Measurements from ENCODE around the gene LAMB4.

Gene LAMB4

DNA sequence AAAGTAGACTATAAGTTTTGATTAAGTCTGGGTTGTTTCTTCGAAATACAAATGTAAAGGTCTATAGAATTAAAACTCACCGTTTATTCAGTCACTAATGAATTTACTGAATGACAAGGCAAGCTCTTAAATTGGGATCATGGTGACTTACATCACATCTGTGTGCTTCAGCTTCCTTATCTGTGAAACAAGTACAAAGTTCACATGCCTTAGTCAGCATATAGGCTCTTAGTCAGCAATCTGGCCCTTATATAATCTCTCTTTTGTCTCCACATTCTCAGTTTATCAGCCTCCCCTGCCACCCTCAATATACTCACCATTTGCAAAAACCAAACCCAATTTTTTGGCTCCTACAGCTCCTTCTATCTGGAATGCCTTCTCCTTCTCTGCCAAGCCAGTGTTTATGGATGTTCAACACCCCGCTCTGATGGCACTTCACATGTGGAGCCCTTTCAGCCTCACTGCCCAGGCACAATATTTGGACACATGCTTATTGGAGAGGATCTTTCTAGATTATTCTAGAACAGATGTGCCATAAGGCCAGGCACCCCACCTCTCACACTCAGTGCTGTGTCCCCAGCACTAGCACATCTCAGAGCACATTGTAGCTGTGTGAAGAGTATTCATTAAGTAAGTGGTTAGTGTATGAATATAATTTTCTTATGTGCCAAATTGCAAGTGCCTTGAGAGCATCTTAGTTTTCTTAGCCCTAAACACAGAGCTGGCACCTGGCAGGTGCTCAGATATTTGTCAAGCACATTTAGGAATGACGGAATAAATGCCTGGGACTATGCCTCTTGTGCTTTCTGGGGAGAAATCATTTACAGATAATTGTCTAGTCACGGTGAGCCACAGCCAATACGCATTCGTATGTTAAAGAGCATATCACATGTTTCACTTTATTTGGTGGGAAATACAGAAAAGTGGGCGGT is 117.4 kb downstream of the LAMB4 start:
- no peak for DNase-seq (ENCODE audit: low read depth)
- no peak overlapping the region for H3K4me3 ChIP-seq (ENCODE audit: control insufficient read depth, low read depth, low read length)
- TF ChIP-seq, protein P1, sequence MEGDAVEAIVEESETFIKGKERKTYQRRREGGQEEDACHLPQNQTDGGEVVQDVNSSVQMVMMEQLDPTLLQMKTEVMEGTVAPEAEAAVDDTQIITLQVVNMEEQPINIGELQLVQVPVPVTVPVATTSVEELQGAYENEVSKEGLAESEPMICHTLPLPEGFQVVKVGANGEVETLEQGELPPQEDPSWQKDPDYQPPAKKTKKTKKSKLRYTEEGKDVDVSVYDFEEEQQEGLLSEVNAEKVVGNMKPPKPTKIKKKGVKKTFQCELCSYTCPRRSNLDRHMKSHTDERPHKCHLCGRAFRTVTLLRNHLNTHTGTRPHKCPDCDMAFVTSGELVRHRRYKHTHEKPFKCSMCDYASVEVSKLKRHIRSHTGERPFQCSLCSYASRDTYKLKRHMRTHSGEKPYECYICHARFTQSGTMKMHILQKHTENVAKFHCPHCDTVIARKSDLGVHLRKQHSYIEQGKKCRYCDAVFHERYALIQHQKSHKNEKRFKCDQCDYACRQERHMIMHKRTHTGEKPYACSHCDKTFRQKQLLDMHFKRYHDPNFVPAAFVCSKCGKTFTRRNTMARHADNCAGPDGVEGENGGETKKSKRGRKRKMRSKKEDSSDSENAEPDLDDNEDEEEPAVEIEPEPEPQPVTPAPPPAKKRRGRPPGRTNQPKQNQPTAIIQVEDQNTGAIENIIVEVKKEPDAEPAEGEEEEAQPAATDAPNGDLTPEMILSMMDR (IDR thresholded peaks at IDR 0.05; ENCODE audit: control insufficient read depth, insufficient read depth, low read depth, low read length, missing control alignments) = no peak

DNA sequence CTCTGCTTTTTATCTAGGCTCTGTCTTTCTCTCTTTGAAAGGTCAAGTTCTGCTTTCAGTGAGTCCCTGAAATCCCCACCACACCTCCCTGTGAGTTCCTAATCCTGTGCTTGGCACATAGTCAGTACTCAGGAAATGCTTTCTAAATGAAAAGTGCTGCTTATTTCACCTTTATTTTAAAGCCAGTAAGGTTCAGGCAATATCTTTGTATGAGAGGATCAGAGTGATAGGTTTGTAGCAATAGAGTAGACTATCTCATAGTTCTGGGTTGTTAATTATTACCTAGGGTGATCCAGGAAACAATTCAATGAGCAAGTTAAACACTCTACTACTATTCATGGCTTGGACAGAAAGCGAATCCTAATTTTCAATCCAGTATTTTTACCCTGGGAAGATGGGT is 119.8 kb downstream of the LAMB4 start:
- TF ChIP-seq, protein P1 (IDR thresholded peaks at IDR 0.05; ENCODE audit: control insufficient read depth, insufficient read depth, low read depth, low read length, missing control alignments) = no peak
- no peak for DNase-seq (ENCODE audit: low read depth)
- no peak overlapping the region for H3K4me3 ChIP-seq (ENCODE audit: control insufficient read depth, low read depth, low read length)

DNA sequence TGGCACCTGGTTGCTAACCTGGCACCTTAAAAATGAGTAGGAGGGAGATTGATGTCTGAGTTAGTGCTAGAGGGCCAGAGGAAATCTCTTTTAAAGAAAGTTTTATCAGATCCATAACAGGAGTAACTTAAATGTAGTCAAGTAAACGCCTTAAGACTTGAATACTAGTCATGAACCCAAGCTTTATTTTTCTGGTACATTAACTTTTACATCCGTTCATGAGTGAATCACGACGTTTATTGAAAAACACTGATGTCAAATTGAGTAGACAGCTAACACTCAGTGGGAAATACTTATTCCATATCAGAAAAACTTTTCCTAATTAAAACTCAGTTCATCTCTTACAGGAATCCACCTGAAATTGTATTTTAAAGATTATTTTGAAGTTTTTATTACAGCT is 120.3 kb downstream of the LAMB4 start:
- TF ChIP-seq, protein P1 (IDR thresholded peaks at IDR 0.05; ENCODE audit: control insufficient read depth, insufficient read depth, low read depth, low read length, missing control alignments) = no peak
- H3K4me3 ChIP-seq (ENCODE audit: control insufficient read depth, low read depth, low read length) = no peak overlapping the region
- DNase-seq (ENCODE audit: low read depth) = no peak

DNA sequence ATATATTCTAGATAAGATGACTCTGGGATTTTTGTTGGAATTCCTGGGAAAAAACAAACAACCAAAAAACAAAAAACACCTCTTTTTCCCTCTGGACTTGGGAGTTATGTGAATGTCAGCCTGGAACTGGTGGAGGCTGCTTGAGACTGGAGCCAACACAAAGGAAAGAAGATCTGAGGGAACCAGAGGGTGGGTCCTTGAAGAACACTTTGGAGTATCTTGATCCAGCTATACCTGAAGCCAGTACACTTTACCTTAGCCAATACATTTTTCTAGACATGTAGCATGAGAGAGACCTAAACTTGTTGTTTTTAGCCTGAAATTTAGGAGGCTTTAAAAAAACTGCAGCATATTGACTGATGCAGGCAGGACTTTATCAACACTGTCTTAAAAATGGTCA is 121.3 kb downstream of the LAMB4 start:
- no peak overlapping the region for H3K4me3 ChIP-seq (ENCODE audit: control insufficient read depth, low read depth, low read length)
- DNase-seq (ENCODE audit: low read depth) = no peak
- TF ChIP-seq, protein P1 (IDR thresholded peaks at IDR 0.05; ENCODE audit: control insufficient read depth, insufficient read depth, low read depth, low read length, missing control alignments) = no peak

DNA sequence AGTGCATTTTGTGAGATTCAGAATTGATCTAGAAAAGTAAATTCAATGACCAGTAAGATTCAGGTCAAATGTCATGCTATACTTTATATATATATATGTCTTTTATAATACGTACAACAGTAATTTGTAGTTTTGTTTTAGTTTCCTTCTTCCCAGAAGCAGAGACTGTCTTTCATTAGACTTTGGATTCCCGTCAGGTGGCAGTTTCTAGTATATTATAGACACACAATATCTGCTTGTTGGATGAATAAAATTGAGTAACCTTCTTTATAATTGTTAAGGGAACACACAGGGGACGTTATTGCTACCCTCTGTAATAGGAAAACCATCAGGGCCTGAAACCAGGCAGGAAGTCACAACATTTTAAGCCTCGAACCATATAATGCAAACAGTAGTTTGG is 121.9 kb downstream of the LAMB4 start:
- H3K4me3 ChIP-seq (ENCODE audit: control insufficient read depth, low read depth, low read length) = no peak overlapping the region
- DNase-seq (ENCODE audit: low read depth) = no peak
- TF ChIP-seq, protein P1 (IDR thresholded peaks at IDR 0.05; ENCODE audit: control insufficient read depth, insufficient read depth, low read depth, low read length, missing control alignments) = no peak

DNA sequence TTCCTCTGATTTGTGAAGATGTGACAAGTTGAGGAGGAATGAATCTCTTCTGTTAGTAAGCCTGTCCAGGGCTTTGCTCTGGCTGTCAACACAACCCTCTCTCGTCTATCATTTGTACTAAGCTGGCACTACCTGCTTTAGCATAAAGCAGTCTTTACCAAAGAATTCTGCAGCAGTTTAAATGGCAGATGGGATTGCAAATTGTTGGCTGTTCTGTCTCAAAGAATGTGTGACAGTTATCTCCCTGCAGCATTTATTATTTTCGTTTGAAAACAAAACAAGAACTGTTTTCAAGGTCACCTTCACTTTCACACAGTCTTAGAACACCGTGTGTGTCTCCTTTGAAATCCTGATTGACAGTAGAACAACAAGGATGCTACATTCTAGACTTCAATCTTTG is 122.4 kb downstream of the LAMB4 start:
- DNase-seq (ENCODE audit: low read depth) = no peak
- H3K4me3 ChIP-seq (ENCODE audit: control insufficient read depth, low read depth, low read length) = no peak overlapping the region
- TF ChIP-seq, protein P1 (IDR thresholded peaks at IDR 0.05; ENCODE audit: control insufficient read depth, insufficient read depth, low read depth, low read length, missing control alignments) = no peak

Measured in AG09309 (cell line).